ACC112 (cell line): Measurements from ENCODE around the gene ASB9.
"Not testable (repeated sequence)": the region's sequence is repeated elsewhere in the genome, so short reads cannot be mapped to it uniquely, and the experiment has no call there.

Source experiments
- H2AFZ ChIP-seq: fragments of 200-600 bp; sonication (generic); one replicate; pipeline ENCODE4 v1.6.0; 2017; ENCODE audit warnings: antibody characterized with exemption, low read length; ENCODE audit not compliant: unreplicated experiment
- H3K27ac ChIP-seq: fragments of 200-600 bp; sonication (generic); 2 replicates; pipeline ENCODE4 v1.5.1; 2014; ENCODE audit warnings: low read depth, mild to moderate bottlenecking, antibody characterized with exemption, low read length, moderate library complexity
- H3K27me3 ChIP-seq: fragments of 200-600 bp; sonication (generic); 2 replicates; pipeline ENCODE4 v1.6.1; 2014; ENCODE audit warnings: mild to moderate bottlenecking, antibody characterized with exemption, low read length, moderate library complexity, mixed read lengths; ENCODE audit not compliant: insufficient read depth
- H3K36me3 ChIP-seq: fragments of 200-600 bp; sonication (generic); 2 replicates; pipeline ENCODE4 v1.6.1; 2016; ENCODE audit warnings: mild to moderate bottlenecking, antibody characterized with exemption, low read length, moderate library complexity, mixed read lengths; ENCODE audit not compliant: insufficient read depth
- H3K4me1 ChIP-seq: fragments of 200-600 bp; sonication (generic); one replicate; pipeline ENCODE4 v1.6.1; 2016; ENCODE audit warnings: low read length, mixed read lengths; ENCODE audit not compliant: insufficient read depth, unreplicated experiment, control insufficient read depth
- H3K4me3 ChIP-seq: fragments of 200-600 bp; sonication (generic); 2 replicates; pipeline ENCODE4 v1.5.1; 2014; ENCODE audit warnings: mild to moderate bottlenecking, low read depth, low read length
- H3K79me2 ChIP-seq: fragments of 200-600 bp; sonication (generic); one replicate; pipeline ENCODE4 v1.6.0; 2016; ENCODE audit warnings: low read length; ENCODE audit not compliant: control insufficient read depth, unreplicated experiment, insufficient read depth

ASB9 gene

GRCh38 chrX:15269618-15270521 is at the start of gene ASB9:
ASB9 (minus strand) TSS chrX:15270083; CDS start chrX:15269874, 209 bp downstream.
- Histone ChIP-seq H3K27ac (no peak within 1 kb of the TSS; the same call in 1 of the 2 replicates), H3K79me2 (no peaks in the 10 kb centered on the region), H3K4me1 (peaks cover 8% of the 10 kb centered on the region), H3K4me3 (no peak within 1 kb of the TSS), H3K27me3 (no peaks in the 10 kb centered on the region; the same call in 1 of the 2 replicates), H3K36me3 (no peaks in the 10 kb centered on the region), H2AFZ (peak within 1 kb of the TSS; percentile 14)

GRCh38 chrX:15319075-15319474 is 49.2 kb upstream of the ASB9 start:
- no peak overlapping the region for H2AFZ ChIP-seq
- no peak overlapping the region for H3K4me3 ChIP-seq
- no peaks in the 10 kb centered on the region for H3K27me3 ChIP-seq
- H3K27ac ChIP-seq, result no peak overlapping the region
- no peaks in the 10 kb centered on the region for H3K4me1 ChIP-seq
- no peaks in the 10 kb centered on the region for H3K79me2 ChIP-seq
- H3K36me3 ChIP-seq, result peaks cover 22% of the 10 kb centered on the region

GRCh38 chrX:15315509-15315908 is 45.6 kb upstream of the ASB9 start, which contains the start of gene ASB11:
ASB11 (minus strand) TSS chrX:15315640; CDS start chrX:15315605, 35 bp downstream.
- H3K27ac ChIP-seq, result no peak within 1 kb of the TSS
- peak within 1 kb of the TSS; percentile 14 for H2AFZ ChIP-seq
- no peaks in the 10 kb centered on the region for H3K4me1 ChIP-seq
- no peaks in the 10 kb centered on the region for H3K79me2 ChIP-seq
- no peak within 1 kb of the TSS for H3K4me3 ChIP-seq
- no peaks in the 10 kb centered on the region for H3K36me3 ChIP-seq
- H3K27me3 ChIP-seq, result no peaks in the 10 kb centered on the region

- Histone ChIP-seq H3K4me1 (peaks cover 2% of the 10 kb centered on the region), H3K79me2 (no peaks in the 10 kb centered on the region), H3K27me3 (no peaks in the 10 kb centered on the region), H3K36me3 (no peaks in the 10 kb centered on the region), H3K27ac (no peak overlapping the region), H3K4me3 (no peak overlapping the region), H2AFZ (peak overlapping the region; percentile 14)
Measured at GRCh38 chrX:15314472-15314871, 44.6 kb upstream of the ASB9 start.

- peaks cover 2% of the 10 kb centered on the region for H3K4me1 ChIP-seq
- no peak overlapping the region for H3K4me3 ChIP-seq
- H3K27ac ChIP-seq, result no peak overlapping the region
- no peaks in the 10 kb centered on the region for H3K27me3 ChIP-seq
- no peak overlapping the region for H2AFZ ChIP-seq
- no peaks in the 10 kb centered on the region for H3K79me2 ChIP-seq
- no peaks in the 10 kb centered on the region for H3K36me3 ChIP-seq
Measured at GRCh38 chrX:15311119-15311518, 41.2 kb upstream of the ASB9 start.

- H3K27ac ChIP-seq, result no peak overlapping the region
- H3K27me3 ChIP-seq, result no peaks in the 10 kb centered on the region
- H3K36me3 ChIP-seq, result no peaks in the 10 kb centered on the region
Measured at GRCh38 chrX:15310117-15310516, 40.2 kb upstream of the ASB9 start.

GRCh38 chrX:15305899-15306298 is 36.0 kb upstream of the ASB9 start:
- not testable (repeated sequence) for H3K4me1 ChIP-seq, H3K36me3 ChIP-seq, H3K79me2 ChIP-seq, H3K4me3 ChIP-seq, H3K27ac ChIP-seq, H2AFZ ChIP-seq, H3K27me3 ChIP-seq

More at GRCh38 chrX:15310117-15310516, 40.2 kb upstream of the ASB9 start:
- no peaks in the 10 kb centered on the region for H3K79me2 ChIP-seq
- H3K4me1 ChIP-seq, result peaks cover 2% of the 10 kb centered on the region
- no peak overlapping the region for H2AFZ ChIP-seq
- H3K4me3 ChIP-seq, result no peak overlapping the region

GRCh38 chrX:15301924-15302323 is 32.0 kb upstream of the ASB9 start:
- Histone ChIP-seq H3K27ac (no peak overlapping the region), H3K79me2 (no peaks in the 10 kb centered on the region), H3K36me3 (no peaks in the 10 kb centered on the region), H3K27me3 (no peaks in the 10 kb centered on the region), H3K4me3 (no peak overlapping the region), H2AFZ (no peak overlapping the region), H3K4me1 (no peaks in the 10 kb centered on the region)

GRCh38 chrX:15299941-15300851 is 30.3 kb upstream of the ASB9 start:
- H3K36me3 ChIP-seq, result no peaks in the 10 kb centered on the region
- H2AFZ ChIP-seq, result no peak overlapping the region
- H3K4me1 ChIP-seq, result no peaks in the 10 kb centered on the region
- no peak overlapping the region for H3K27ac ChIP-seq
- no peaks in the 10 kb centered on the region for H3K27me3 ChIP-seq
- no peak overlapping the region for H3K4me3 ChIP-seq
- no peaks in the 10 kb centered on the region for H3K79me2 ChIP-seq

GRCh38 chrX:15298780-15299179 is 28.9 kb upstream of the ASB9 start:
- no peak overlapping the region for H3K4me3 ChIP-seq
- no peak overlapping the region for H2AFZ ChIP-seq
- no peaks in the 10 kb centered on the region for H3K4me1 ChIP-seq
- no peaks in the 10 kb centered on the region for H3K36me3 ChIP-seq
- no peaks in the 10 kb centered on the region for H3K79me2 ChIP-seq
- no peak overlapping the region for H3K27ac ChIP-seq
- no peaks in the 10 kb centered on the region for H3K27me3 ChIP-seq
